Astrocyte of the spinal cord (primary cell): Measurements from ENCODE around the gene PITHD1.

ENCODE experiments used
- DNase-seq: peaks from one replicate; pipeline ENCODE4 v3.0.0; 2011; ENCODE audit warnings: low read depth, low spot score
- H3K4me3 ChIP-seq: 2 replicates; pipeline ENCODE4 v1.5.1; 2011; ENCODE audit warnings: low read depth, mild to moderate bottlenecking, low read length, moderate library complexity
- CTCF ChIP-seq: IDR thresholded peaks from 2 replicates; pipeline ENCODE4 v1.5.1; 2012; ENCODE audit warnings: low read depth, mild to moderate bottlenecking, low read length, inconsistent platforms
- in situ Hi-C: cut with HindIII; loops from 2 replicates; pipeline ENCODE4 v1.10.0; 2017; ENCODE audit warnings: low sequenced_read_pairs

The PITHD1 gene

GRCh38 chr1:23743287-23744152, 34.7 kb upstream of the PITHD1 start, which contains the start of gene ELOA:
Gene ELOA (plus strand): TSS chr1:23743471. CDS start chr1:23743504, 33 bp downstream.
- TF ChIP-seq CTCF: no peak
- H3K4me3 ChIP-seq: peak within 1 kb of the TSS; percentile 60
- in situ Hi-C loops: no loop called here
- DNase-seq: peak; percentile 46

GRCh38 chr1:23745515-23745914, 32.7 kb upstream of the PITHD1 start:
- peak; percentile 42 for TF ChIP-seq CTCF
- DNase-seq: peak; percentile 18
- in situ Hi-C loops: no loop called here
- no peak overlapping the region for H3K4me3 ChIP-seq

GRCh38 chr1:23748016-23748415, 30.2 kb upstream of the PITHD1 start:
- no peak for TF ChIP-seq CTCF
- no peak for DNase-seq
- H3K4me3 ChIP-seq: no peak overlapping the region
- in situ Hi-C loops: no loop called here

- in situ Hi-C loops: no loop called here
- peak; percentile 81 for TF ChIP-seq CTCF
- H3K4me3 ChIP-seq: no peak overlapping the region
- DNase-seq: peak; percentile 34
Measured at GRCh38 chr1:23751050-23751814, 27.0 kb upstream of the PITHD1 start.

- in situ Hi-C loops: no loop called here
- no peak for DNase-seq
- TF ChIP-seq CTCF: no peak
- no peak overlapping the region for H3K4me3 ChIP-seq
Measured at GRCh38 chr1:23751815-23752200, 26.4 kb upstream of the PITHD1 start.

- in situ Hi-C loops: no loop called here
- no peak for DNase-seq
- no peak for TF ChIP-seq CTCF
- H3K4me3 ChIP-seq: no peak overlapping the region
Measured at GRCh38 chr1:23752909-23753308, 25.3 kb upstream of the PITHD1 start.
